ENCODE results near the gene SP110.
"Not testable (repeated sequence)": the region's sequence is repeated elsewhere in the genome, so short reads cannot be mapped to it uniquely, and the experiment has no call there.

Gene SP110

DNA sequence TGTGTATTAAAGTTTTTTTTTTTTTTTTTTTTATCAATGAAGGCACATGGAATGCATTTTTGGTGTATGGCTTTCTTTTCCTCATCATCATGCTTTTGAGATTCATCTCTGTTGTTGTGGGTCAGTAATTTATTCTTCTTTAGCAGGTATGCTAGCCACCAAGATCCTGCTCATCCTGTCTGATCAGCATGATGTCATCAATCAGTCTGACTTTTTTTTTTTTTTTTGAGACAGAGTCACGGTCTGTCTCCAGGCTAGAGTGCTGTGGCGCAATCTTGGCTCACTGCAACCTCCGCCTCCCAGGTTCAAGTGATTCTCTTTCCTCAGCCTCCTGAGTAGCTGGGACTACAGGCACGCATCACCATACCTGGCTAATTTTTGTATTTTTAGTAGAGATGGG is 3.0 kb upstream of the SP110 start:
- DNase-seq = not testable (repeated sequence)

- no peak for DNase-seq
Measured at GRCh38 chr2:230221493-230221892, 1.7 kb upstream of the SP110 start.

DNA sequence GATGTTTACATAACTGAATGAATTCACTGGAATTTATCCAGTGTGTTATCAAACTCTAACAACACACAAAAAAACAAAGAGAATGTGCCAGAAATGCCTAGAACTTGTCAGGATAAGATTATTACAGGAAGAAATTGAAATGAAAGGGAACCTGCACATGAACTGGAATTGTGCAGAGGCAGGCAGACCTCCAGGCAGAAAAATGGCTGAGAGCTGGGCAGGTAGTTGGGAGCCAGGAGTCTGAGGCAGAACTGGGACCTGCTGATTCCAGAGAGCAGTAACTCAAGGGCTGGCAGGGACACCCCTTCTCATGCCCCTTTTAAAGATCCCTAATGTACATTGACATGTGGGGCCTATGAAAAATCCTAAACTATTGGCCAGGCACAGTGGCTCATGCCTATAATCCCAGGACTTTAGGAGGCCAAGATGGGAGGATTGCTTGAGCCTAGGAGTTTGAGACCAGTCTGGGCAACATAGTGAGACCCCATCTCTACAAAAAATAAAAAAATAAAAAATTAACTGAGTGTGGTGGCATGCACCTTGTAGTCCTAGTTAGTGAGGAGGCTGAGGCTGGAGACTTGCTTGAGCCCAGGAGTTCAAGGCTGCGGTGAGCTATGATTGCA is 674 bp upstream of the SP110 start:
- no peak for DNase-seq

DNA sequence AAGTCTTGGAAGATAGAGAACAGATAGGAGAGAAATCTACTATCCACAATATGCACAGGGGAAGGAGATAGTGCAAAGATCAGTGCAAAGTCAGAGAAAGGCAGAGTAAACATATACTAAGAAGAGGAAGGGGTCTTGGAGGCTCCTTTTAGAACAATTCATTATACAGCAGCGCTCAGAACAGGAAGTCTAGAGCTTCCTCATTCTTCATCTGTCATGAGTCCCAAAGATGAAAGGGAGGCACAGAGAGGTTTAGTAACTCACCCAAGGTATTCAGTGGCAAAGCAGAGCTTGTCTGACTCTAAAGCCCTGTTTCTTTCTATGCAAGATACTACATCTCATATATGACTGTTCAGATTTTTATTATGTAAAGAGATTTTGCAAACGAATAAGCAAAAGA is 1.4 kb downstream of the SP110 start:
- DNase-seq = no peak

GRCh38 chr2:230217424-230217823 is 2.4 kb downstream of the SP110 start:
- no peak for DNase-seq

DNA sequence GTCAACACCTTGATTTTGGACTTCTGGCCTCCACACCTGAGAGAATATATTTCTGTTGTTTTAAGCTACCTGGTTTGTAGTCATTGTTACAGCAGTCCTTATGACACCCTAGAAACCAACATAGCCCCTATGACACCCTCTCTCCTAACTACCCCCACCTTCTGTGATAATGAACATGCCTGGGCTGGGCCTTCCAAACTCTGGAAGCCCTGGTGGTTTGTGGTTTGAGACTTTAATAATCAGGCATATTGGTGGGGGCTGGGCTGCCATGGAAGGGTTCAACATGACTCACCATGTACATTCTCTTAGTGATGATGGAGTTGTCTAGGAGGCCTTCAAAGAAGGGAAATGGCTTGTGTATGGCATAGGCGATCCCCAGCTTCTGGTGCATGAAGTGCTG is 3.3 kb downstream of the SP110 start:
- no peak for DNase-seq

- no peak for DNase-seq
Measured at GRCh38 chr2:230209422-230210051, 10.2 kb downstream of the SP110 start.

- DNase-seq = no peak
Measured at GRCh38 chr2:230208576-230208975, 11.2 kb downstream of the SP110 start.

DNA sequence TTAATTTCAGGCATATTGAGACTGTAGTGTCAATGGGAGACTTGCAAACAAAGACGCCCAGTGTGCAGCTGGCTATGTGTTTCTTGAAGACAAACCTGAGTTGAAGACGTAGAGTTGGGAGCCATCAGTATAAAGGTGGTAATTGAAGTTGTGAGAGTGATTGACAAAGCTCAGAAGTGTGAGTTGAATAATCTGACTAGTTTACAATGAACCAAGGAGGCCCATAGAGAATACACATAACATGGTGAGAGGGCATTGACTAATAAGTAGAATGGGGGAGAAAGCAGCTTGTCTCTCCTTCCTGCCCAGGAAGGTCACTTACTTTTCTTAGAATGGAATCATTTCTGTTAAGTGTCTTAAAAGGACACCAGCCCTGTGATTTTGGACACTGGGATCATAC is 14.1 kb downstream of the SP110 start:
- DNase-seq = no peak

DNA sequence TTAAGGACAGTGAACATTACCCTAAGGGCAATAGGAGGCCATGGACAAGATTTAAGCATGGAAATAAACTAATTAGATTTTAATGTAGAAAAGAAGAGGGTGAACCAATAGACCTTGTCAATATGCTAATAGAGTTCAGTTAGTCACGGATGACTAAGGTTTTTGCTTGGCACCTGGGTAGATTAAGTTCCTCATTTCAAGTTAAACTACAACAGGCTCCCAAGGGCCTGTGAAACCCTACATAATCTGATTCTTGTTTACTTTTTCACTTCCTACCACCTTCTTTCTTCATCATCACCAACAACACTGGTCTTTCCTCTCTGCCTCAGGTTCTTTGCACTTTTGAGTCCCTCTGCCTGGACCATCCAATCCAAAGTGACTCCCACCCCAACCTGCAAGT is 14.8 kb downstream of the SP110 start:
- no peak for DNase-seq

GRCh38 chr2:230203110-230203676 is 16.6 kb downstream of the SP110 start:
- no peak for DNase-seq

DNA sequence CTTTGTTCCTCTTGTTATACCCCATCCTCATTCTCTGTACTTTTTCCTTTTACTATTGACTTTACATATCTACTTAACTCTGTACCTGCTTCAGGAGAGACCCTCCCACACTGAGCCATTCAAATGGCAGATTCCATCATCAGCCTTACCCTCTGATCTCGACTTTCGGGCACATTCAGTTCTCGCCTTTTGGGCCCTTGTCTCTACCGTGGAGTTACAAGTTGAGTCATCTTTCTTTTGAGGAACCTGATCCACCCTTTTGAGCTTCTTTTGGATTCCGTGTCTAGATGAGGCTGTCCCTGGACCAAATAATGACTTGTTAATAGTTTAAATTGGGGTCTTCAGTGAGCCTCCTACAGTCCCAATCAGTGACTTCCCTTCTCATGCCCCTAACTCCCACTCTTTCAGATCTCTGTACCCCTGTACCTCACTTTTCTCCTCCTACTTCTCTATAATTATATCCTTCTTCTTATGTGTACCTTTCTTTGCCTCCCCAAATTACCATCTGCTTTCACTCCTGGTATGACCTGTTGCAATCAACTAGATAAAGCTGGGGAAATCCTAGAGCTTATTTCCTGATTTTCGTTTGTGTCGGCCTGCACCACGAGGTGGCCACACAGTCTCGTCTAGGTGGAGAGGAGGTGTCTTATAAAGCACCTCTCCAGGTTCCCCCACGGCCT is 17.2 kb downstream of the SP110 start:
- no peak for DNase-seq

- no peak for DNase-seq
Measured at GRCh38 chr2:230184727-230185578, 34.8 kb downstream of the SP110 start.

- DNase-seq = no peak
Measured at GRCh38 chr2:230181195-230181594, 38.6 kb downstream of the SP110 start.

GRCh38 chr2:230179907-230180306 is 39.9 kb downstream of the SP110 start:
- DNase-seq = no peak

DNA sequence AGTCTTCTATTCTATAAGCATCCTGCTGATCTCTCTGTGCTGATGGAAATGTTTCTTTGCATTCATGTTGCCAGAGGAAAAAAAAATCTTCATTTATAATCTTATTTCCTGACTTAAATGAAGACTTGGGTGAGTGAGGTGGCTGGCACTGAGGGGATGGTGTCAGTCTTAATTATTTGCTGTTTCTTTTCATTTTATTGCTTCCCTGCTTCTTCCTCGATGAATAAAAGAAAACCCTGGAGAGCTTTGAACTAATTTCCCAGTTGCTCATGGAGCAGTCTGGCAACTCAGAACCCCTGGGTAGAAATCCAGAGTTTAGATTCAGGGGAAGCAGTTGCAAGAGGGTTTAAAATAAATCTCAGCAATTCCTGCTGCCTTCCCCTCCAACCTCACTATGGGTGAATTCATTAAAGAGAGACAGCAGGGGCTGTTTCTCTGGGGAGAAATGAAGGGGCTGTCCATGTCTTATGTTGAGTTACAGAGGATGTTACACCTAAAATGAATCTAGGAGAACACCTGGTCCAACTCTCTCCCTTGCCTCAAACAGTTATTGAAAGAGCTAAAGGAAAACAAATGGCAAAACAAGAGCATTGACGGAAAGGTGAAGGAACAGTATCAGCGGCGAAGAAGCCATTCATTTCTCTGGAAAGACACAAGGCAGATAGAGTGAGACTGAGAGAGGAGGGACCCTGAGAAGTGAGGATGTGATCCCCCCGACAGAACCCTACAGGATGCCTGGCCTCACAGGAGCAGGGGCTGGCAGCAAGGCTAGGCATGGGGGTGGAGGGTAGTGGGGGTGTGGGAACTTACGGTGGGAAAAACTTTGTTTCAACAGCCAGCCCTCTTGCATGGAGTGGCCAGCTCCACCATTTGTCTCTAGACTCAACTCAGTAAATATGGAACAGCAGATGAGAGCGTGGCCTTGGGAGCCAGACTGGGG is 41.0 kb downstream of the SP110 start:
- DNase-seq = no peak

DNA sequence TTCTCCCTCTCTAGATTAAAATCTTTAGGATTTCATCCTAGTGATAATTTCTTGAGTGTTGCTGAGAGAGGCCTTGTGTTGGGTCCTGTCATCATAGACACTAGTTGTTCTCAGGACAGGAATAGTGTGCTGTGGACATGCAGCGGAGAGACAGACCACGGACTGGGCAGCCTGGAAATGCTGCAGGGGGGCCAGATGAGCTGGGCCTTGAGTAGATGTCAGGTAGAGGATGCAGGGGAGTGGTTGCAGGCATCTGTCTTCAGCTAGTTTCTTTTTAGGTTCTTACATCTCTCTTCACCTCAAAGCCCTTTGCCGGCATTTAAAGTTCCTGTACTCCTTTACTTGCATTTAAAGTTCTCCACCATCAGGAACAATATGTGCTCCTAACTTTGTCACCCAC is 42.8 kb downstream of the SP110 start:
- DNase-seq = no peak

DNA sequence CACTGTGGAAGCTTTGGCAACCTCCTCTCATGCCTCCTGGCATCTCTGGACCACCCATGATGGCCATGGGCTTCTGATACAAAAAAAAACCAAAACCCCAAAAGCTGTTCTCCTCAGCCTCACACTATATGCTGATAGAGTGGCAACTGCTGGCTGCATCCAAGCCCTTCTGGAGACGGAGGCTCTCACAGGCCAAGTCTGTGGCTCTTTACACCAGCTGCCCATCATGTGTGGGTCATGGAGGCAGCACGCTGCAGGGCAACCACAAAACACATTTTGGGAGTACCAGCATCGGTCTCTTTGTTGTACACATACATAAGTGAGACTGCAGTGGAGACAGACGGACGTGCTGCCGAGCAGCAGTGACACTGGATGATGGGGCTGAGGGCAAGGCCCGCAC is 45.3 kb downstream of the SP110 start:
- no peak for DNase-seq

- no peak for DNase-seq
Measured at GRCh38 chr2:230172852-230173251, 46.9 kb downstream of the SP110 start.

- no peak for DNase-seq
Measured at GRCh38 chr2:230172156-230172555, 47.6 kb downstream of the SP110 start.

DNA sequence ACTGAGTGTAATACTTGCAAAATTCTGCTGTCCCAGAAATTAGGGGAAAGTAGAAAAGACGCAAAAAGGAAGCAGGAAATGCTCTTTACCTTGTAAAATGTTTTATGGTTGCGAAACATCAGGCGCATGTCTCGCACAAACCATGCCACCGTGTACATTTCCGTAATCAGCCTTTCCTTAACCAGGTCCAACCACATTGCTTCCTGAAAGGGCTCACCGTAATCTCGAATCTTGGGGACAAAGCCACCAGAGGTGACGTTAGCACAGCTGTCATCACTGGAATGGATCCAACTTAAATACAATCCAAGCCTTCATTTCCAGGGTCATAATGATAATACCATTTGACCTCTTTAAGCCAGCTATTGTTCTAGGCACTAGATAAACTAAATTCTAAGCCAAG is 49.3 kb downstream of the SP110 start:
- DNase-seq = no peak

- DNase-seq = no peak
Measured at GRCh38 chr2:230166557-230167170, 53.1 kb downstream of the SP110 start.

Measured in left hindlimb (tissue), 1 donor.